ENCODE results near the gene SMIM32. TPM values are rescaled to one million over a fixed set of nuclear protein-coding genes. Genes with fewer than 3 reads are reported as not detected.

SMIM32 gene
- total and polyA plus RNA-seq, 2 donors (not counting 3 experiments of a cell fraction or from before 2014, with no cell fraction given): not detected

DNA sequence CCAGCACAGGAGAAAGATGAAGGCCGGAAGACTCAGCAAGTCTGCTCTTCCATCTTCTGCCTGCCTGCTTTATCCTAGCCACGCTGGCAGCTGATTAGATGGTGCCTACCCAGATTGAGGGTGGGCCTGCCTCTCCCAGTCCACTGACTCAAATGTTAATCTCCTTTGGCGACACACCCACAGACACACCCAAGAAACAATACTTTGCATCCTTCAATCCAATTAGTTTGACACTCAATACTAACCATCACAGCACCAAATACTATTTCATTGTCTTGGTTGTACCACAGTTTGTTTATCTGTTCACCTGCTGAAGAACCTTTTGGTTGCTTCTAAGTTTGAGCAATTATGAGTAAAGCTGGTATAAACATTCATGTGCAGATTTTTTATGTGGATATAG, 23.7 kb downstream of the SMIM32 start:
- no peak for DNase-seq (ENCODE audit: low read depth, low spot score)
- H3K79me2 ChIP-seq (ENCODE audit: control insufficient read depth, insufficient read depth, low read length): peaks cover 22% of the 10 kb centered on the region
- H3K9me3 ChIP-seq (replicated peaks; ENCODE audit: control insufficient read depth, insufficient read depth, low read length): no peaks in the 10 kb centered on the region
- no TSS peak for BruUV-seq (replicated peaks)
- TF ChIP-seq POLR2AphosphoS5 (IDR thresholded peaks at IDR 0.05; ENCODE audit: insufficient read depth, low read depth, low read length) (no peak), EZH2 (IDR thresholded peaks at IDR 0.05; ENCODE audit: borderline replicate concordance, low read depth, low read length, severe bottlenecking) (no peak), JUN (IDR thresholded peaks at IDR 0.05; ENCODE audit: borderline replicate concordance, insufficient read depth, insufficient read length, low read depth) (no peak), GATA2 (IDR thresholded peaks at IDR 0.05; ENCODE audit: insufficient read depth, insufficient read length, low read depth, low read length) (no peak), FOS (IDR thresholded peaks at IDR 0.05; ENCODE audit: borderline replicate concordance, insufficient read depth, low read length) (no peak), POLR2A (IDR thresholded peaks at IDR 0.05; ENCODE audit: low read depth, low read length) (no peak), MYC (IDR thresholded peaks at IDR 0.05; ENCODE audit: low read depth, low read length) (no peak)
- TF ChIP-seq, protein P1, sequence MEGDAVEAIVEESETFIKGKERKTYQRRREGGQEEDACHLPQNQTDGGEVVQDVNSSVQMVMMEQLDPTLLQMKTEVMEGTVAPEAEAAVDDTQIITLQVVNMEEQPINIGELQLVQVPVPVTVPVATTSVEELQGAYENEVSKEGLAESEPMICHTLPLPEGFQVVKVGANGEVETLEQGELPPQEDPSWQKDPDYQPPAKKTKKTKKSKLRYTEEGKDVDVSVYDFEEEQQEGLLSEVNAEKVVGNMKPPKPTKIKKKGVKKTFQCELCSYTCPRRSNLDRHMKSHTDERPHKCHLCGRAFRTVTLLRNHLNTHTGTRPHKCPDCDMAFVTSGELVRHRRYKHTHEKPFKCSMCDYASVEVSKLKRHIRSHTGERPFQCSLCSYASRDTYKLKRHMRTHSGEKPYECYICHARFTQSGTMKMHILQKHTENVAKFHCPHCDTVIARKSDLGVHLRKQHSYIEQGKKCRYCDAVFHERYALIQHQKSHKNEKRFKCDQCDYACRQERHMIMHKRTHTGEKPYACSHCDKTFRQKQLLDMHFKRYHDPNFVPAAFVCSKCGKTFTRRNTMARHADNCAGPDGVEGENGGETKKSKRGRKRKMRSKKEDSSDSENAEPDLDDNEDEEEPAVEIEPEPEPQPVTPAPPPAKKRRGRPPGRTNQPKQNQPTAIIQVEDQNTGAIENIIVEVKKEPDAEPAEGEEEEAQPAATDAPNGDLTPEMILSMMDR (IDR thresholded peaks at IDR 0.05; ENCODE audit: extremely low read depth in 1 of 2, insufficient read depth in 1 of 2, low read depth in 1 of 2, low read length in 2 of 2): no peak
- TF ChIP-seq, protein P2, sequence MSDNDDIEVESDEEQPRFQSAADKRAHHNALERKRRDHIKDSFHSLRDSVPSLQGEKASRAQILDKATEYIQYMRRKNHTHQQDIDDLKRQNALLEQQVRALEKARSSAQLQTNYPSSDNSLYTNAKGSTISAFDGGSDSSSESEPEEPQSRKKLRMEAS (IDR thresholded peaks at IDR 0.05; ENCODE audit: insufficient read depth, insufficient read length): no peak
- no peak overlapping the region for H3K9ac ChIP-seq (replicated peaks; ENCODE audit: extremely low read depth, insufficient read depth, low read length)
- intact Hi-C loops (cut with micrococcal nuclease): no loop called here
- H3K27me3 ChIP-seq (ENCODE audit: control insufficient read depth in 2 of 2, insufficient read depth in 2 of 2, low read length in 2 of 2): no peaks in the 10 kb centered on the region
- H3K4me1 ChIP-seq (ENCODE audit: control insufficient read depth, extremely low read depth, insufficient read depth, low read length): no peaks in the 10 kb centered on the region
- no peaks in the 10 kb centered on the region for H3K9me1 ChIP-seq (replicated peaks; ENCODE audit: control insufficient read depth, extremely low read depth, insufficient read depth, low read length)
- dilution Hi-C loops (cut with MboI; ENCODE audit: extremely low pct_ligation_motif_present, low sequenced_read_pairs): no loop called here
- H3K4me2 ChIP-seq (ENCODE audit: insufficient read depth, low read length): no peak overlapping the region
- H3K36me3 ChIP-seq (ENCODE audit: control insufficient read depth in 2 of 2, extremely low read depth in 1 of 2, insufficient read depth in 2 of 2, low read length in 2 of 2): peaks cover 2 to 8% of the 10 kb centered on the region in 2 experiments
- no peak overlapping the region for H3K27ac ChIP-seq (ENCODE audit: insufficient read depth, low read depth, low read length)
- H3K4me3 ChIP-seq (replicated peaks in 1 of 3; ENCODE audit: insufficient read depth in 1 of 3, low read depth in 1 of 3, low read length in 3 of 3): no peak overlapping the region
- H2AFZ ChIP-seq (ENCODE audit: low read depth, low read length): no peak overlapping the region
- no peak for FAIRE-seq
- POLR2A ChIA-PET: no interaction called here
- peaks cover 2% of the 10 kb centered on the region for H4K20me1 ChIP-seq (replicated peaks; ENCODE audit: control insufficient read depth, extremely low read depth, insufficient read depth, low read length)
- CTCF ChIA-PET: interaction anchor here (1.0 kb wide), 1 partner anchor 19 kb away, joined by 3 read pairs; no protein-coding TSS in a partner anchor

All from endothelial cell of umbilical vein (primary cell).